GM12878 (cell line): ENCODE data around the gene CYB5R2. TPM values are rescaled to one million over a fixed set of nuclear protein-coding genes. Genes with fewer than 3 reads are reported as not detected.

Source experiments
- ATAC-seq: fragments of 200-7000 bp; cut with Tn5 transposase; 3 replicates; pipeline ENCODE4 v1.9.1; 2020; ENCODE audit warnings: mild to moderate bottlenecking, moderate library complexity
- BruUV-seq: library from RNA; stranded (reverse); fragments of 400-500 nt; replicated peaks from 2 replicates; lab custom pipeline; 2021; lab: Mats Ljungman, UMichigan
- CTCF ChIA-PET: fragments of 300-600 bp; sonication (Branson Sonifier 250); formaldehyde crosslinking; extraction: SDS; loops from one replicate; lab custom pipeline; 2021; ENCODE audit warnings: inconsistent platforms; lab: Yijun Ruan, JAX
- POLR2A ChIA-PET: fragments of 350-600 bp; formaldehyde crosslinking; extraction: SDS; loops from one replicate; lab custom pipeline; 2021; ENCODE audit warnings: inconsistent platforms; lab: Charles Lee
- RAD21 ChIA-PET: fragments of 300-600 bp; sonication (Branson Sonifier 250); formaldehyde crosslinking; loops from one replicate; lab custom pipeline; 2023; ENCODE audit warnings: antibody characterized with exemption; ENCODE audit not compliant: unreplicated experiment; lab: Charles Lee
- SMC1A ChIA-PET: fragments of 300-600 bp; sonication (Branson Sonifier 250); formaldehyde crosslinking; loops from one replicate; lab custom pipeline; 2023; ENCODE audit not compliant: unreplicated experiment, uncharacterized antibody; lab: Charles Lee
- DNase-seq: peaks from one replicate; pipeline ENCODE4 v3.0.0-alpha.2; 2011; ENCODE audit warnings: low read depth, low spot score
- FAIRE-seq: peaks from 3 replicates; lab custom pipeline; 2011; peaks lifted over from hg19 to GRCh38; lab: Jason Lieb, UNC
- H2AFZ ChIP-seq: 2 replicates; pipeline ENCODE4 v1.6.0; 2011; ENCODE audit warnings: low read depth, low read length, control low read depth; ENCODE audit not compliant: control insufficient read depth
- H3K27ac ChIP-seq: 2 replicates; pipeline ENCODE4 v1.5.1; 2011; ENCODE audit warnings: control low read depth; ENCODE audit not compliant: control insufficient read depth, insufficient read depth
- H3K27me3 ChIP-seq, 2 experiments: replicated peaks in 1 of 2; 2 replicates each; pipeline versions ENCODE4 v1.6.0 to v1.6.1; 2011; ENCODE audit warnings: low read length in 1 of 2; ENCODE audit not compliant: control insufficient read depth in 2 of 2, insufficient read depth in 2 of 2
- H3K36me3 ChIP-seq, 2 experiments: 2 replicates each; pipeline ENCODE4 v1.5.1; 2011; ENCODE audit warnings: low read length in 1 of 2; ENCODE audit not compliant: control insufficient read depth in 2 of 2, insufficient read depth in 2 of 2
- H3K4me1 ChIP-seq: 2 replicates; pipeline ENCODE4 v1.6.1; 2011; ENCODE audit warnings: mild to moderate bottlenecking, low read length, moderate library complexity, mixed read lengths; ENCODE audit not compliant: control insufficient read depth, insufficient read depth
- H3K4me2 ChIP-seq: 2 replicates; pipeline ENCODE4 v1.6.0; 2011; ENCODE audit warnings: control low read depth; ENCODE audit not compliant: control insufficient read depth, insufficient read depth
- H3K4me3 ChIP-seq: fragments of 200-600 bp; sonication (generic); 2 replicates; pipeline ENCODE4 v1.5.1; 2016
- H3K79me2 ChIP-seq: 2 replicates; pipeline ENCODE4 v1.6.0; 2011; ENCODE audit warnings: low read length; ENCODE audit not compliant: control insufficient read depth, insufficient read depth
- H3K9ac ChIP-seq: 2 replicates; pipeline ENCODE4 v1.8.0; 2011; ENCODE audit warnings: low read length, control low read depth, mixed read lengths; ENCODE audit not compliant: control insufficient read depth, insufficient read depth
- H3K9me3 ChIP-seq: replicated peaks from 3 replicates; pipeline ENCODE4 v1.5.1; 2011; ENCODE audit warnings: mild to moderate bottlenecking, low read length; ENCODE audit not compliant: control insufficient read depth, insufficient read depth
- H4K20me1 ChIP-seq: 2 replicates; pipeline ENCODE4 v1.6.0; 2011; ENCODE audit not compliant: control insufficient read depth, insufficient read depth
- BACH1 ChIP-seq: fragments of 450-650 bp; IDR thresholded peaks from 2 replicates; pipeline ENCODE4 v1.6.1; 2017; ENCODE audit warnings: mild to moderate bottlenecking, borderline replicate concordance
- BRCA1 ChIP-seq: IDR thresholded peaks from 2 replicates; pipeline ENCODE4 v1.6.1; 2011; ENCODE audit warnings: low read depth, low read length, improper control_type of control experiment
- CBX5 ChIP-seq: sonication (generic); IDR thresholded peaks from 2 replicates; pipeline ENCODE4 v1.6.1; 2016; ENCODE audit warnings: low read depth, moderate library complexity, mild to moderate bottlenecking, inconsistent platforms
- E2F4 ChIP-seq: IDR thresholded peaks from 2 replicates; pipeline ENCODE4 v1.6.1; 2012; ENCODE audit warnings: low read depth, low read length, improper control_type of control experiment
- ETV6 ChIP-seq, 2 experiments: fragments of 450-650 bp in 1 of 2; IDR thresholded peaks in 1 of 2; conservative IDR thresholded peaks in 1 of 2; 2 replicates each; pipeline ENCODE4 v1.6.1; 2014; ENCODE audit warnings: antibody characterized with exemption in 1 of 2, borderline replicate concordance in 1 of 2, low read depth in 1 of 2, mild to moderate bottlenecking in 1 of 2, moderate library complexity in 1 of 2
- EZH2 ChIP-seq: IDR thresholded peaks from 2 replicates; pipeline ENCODE4 v1.6.1; 2012; ENCODE audit warnings: low read depth, mild to moderate bottlenecking, control low read depth, inconsistent platforms, low read length, borderline replicate concordance; ENCODE audit not compliant: control insufficient read depth
- JUND ChIP-seq: IDR thresholded peaks from 2 replicates; pipeline ENCODE4 v1.6.1; 2012; ENCODE audit warnings: low read depth, mild to moderate bottlenecking, low read length, improper control_type of control experiment, moderate library complexity
- MYC ChIP-seq: IDR thresholded peaks from 2 replicates; pipeline ENCODE4 v1.6.1; 2011; ENCODE audit warnings: mild to moderate bottlenecking, low read length, moderate library complexity, inconsistent platforms; ENCODE audit not compliant: insufficient read depth, insufficient replicate concordance, insufficient read length, severe bottlenecking
- RAD21 ChIP-seq: IDR thresholded peaks from 2 replicates; pipeline ENCODE4 v1.6.1; 2011; ENCODE audit warnings: mild to moderate bottlenecking, low read depth, low read length, moderate library complexity; ENCODE audit not compliant: insufficient read depth
- STAT3 ChIP-seq: IDR thresholded peaks from 2 replicates; pipeline ENCODE4 v1.6.1; 2011; ENCODE audit warnings: low read depth, low read length, improper control_type of control experiment
- ZSCAN29 ChIP-seq: fragments of 450-650 bp; IDR thresholded peaks from 2 replicates; pipeline ENCODE4 v1.6.1; 2017; ENCODE audit warnings: mild to moderate bottlenecking, moderate library complexity
- WGBS: methylation state at CpG from one replicate; pipeline ENCODE4 v1.1.6; 2016; ENCODE audit warnings: low lambda C conversion rate; ENCODE audit not compliant: insufficient replicate concordance, insufficient coverage; ENCODE audit errors: missing lambda C conversion rate; 5-methylcytosine and 5-hydroxymethylcytosine counted together
- in situ Hi-C: fragments of 300-500 bp; cut with MboI; formaldehyde crosslinking; loops from 9 replicates; pipeline ENCODE4 v1.14.3; 2018; ENCODE audit warnings: mixed read lengths
- intact Hi-C: fragments of 100-400 bp; cut with micrococcal nuclease; formaldehyde crosslinking; loops from one replicate; pipeline ENCODE4 v1.14.2; 2022; ENCODE audit not compliant: unreplicated experiment
- polyA plus RNA-seq, 11 experiments: library from polyadenylated mRNA; depleted of rRNA in 4 of 11; unstranded in 6 of 11; stranded (reverse) in 5 of 11; fragments of >200 nt; fragmentation: Nextera tagmentation in 4 of 11; fragmentation: Illumina TruSeq in 1 of 11; extraction: Ambion mirVana in 4 of 11; extraction: Trizol in 1 of 11; gene quantifications; 1 replicate in 1 of 11; 2 replicates in 10 of 11; pipeline versions ENCODE4 v1.2.1 to v1.2.3, GENCODE V29; 2011 to 2016; ENCODE audit warnings: inconsistent platforms in 2 of 11, missing spikeins in 2 of 11, low read depth in 1 of 11
- total RNA-seq, 4 experiments: library from RNA; depleted of rRNA in 3 of 4; stranded (reverse); fragments of >200 nt in 3 of 4; fragmentation: Illumina TruSeq in 1 of 4; extraction: Trizol in 1 of 4; gene quantifications; 2 replicates each; pipeline versions ENCODE4 v1.2.1 to v1.2.3, GENCODE V29; 2013 to 2021
- TF ChIP-seq, protein P1 (sequence below): fragments of 450-650 bp; IDR thresholded peaks from 2 replicates; pipeline ENCODE4 v1.6.1; 2016; ENCODE audit warnings: mild to moderate bottlenecking
- TF ChIP-seq, protein P2 (sequence below): IDR thresholded peaks from 2 replicates; pipeline ENCODE4 v1.6.1; 2012; ENCODE audit warnings: low read depth, low read length, improper control_type of control experiment

The CYB5R2 gene
- total and polyA plus RNA-seq, 10 of the 15 experiments (the other 5 are each of a cell fraction or from before 2014, with no cell fraction given), result 21.0 to 111 (median 70.4) TPM

DNA sequence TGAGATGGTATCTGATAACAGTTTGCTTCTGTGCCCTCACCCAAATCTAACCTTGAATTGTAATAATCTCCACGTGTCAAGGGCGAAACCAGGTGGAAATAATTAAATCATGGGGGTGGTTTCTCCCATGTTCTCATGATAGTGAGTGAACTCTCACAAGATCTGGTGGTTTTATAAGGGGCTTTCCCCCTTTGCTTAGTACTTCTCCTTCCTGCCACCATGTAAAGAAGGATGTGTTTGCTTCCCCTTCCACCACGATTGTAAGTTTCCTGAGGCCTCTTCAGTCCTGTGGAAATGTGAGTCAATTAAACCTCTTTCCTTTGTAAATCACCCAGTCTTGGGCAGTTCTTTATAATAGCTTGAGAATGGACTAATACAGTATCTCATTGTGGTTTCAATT, 41.5 kb upstream of the CYB5R2 start:
- Histone ChIP-seq H3K79me2 (no peaks in the 10 kb centered on the region), H3K4me2 (no peak overlapping the region), H2AFZ (no peak overlapping the region), H3K4me1 (no peaks in the 10 kb centered on the region), H3K9me3 (no peaks in the 10 kb centered on the region), H3K27ac (no peak overlapping the region), H3K27me3 (no peaks in the 10 kb centered on the region), H4K20me1 (no peaks in the 10 kb centered on the region), H3K4me3 (no peak overlapping the region), H3K36me3 (no peaks in the 10 kb centered on the region), H3K9ac (no peak overlapping the region)
- intact Hi-C loops (no loop called here), in situ Hi-C loops (no loop called here)
- ChIA-PET SMC1A (no interaction called here), POLR2A (no interaction called here), RAD21 (no interaction called here), CTCF (no interaction called here)
- no peak for DNase-seq
- FAIRE-seq, result no peak
- no peak for ATAC-seq
- no TSS peak for BruUV-seq
- WGBS, result 2% methylated on average over 3 of the region's 3 CpGs
- TF ChIP-seq BACH1, result no peak
- TF ChIP-seq STAT3, result no peak
- TF ChIP-seq EZH2, result no peak
- no peak for TF ChIP-seq JUND
- TF ChIP-seq, protein P1, sequence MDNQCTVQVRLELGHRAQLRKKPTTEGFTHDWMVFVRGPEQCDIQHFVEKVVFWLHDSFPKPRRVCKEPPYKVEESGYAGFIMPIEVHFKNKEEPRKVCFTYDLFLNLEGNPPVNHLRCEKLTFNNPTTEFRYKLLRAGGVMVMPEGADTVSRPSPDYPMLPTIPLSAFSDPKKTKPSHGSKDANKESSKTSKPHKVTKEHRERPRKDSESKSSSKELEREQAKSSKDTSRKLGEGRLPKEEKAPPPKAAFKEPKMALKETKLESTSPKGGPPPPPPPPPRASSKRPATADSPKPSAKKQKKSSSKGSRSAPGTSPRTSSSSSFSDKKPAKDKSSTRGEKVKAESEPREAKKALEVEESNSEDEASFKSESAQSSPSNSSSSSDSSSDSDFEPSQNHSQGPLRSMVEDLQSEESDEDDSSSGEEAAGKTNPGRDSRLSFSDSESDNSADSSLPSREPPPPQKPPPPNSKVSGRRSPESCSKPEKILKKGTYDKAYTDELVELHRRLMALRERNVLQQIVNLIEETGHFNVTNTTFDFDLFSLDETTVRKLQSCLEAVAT, result no peak
- no peak for TF ChIP-seq CBX5
- no peak for TF ChIP-seq E2F4
- no peak for TF ChIP-seq ETV6 (conservative IDR thresholded peaks at IDR 0.05 in 1 of 2, IDR thresholded peaks at IDR 0.05 in 1 of 2; ENCODE audit: borderline replicate concordance in 1 of 2, low read depth in 1 of 2)
- no peak for TF ChIP-seq BRCA1
- TF ChIP-seq MYC, result no peak
- TF ChIP-seq, protein P2, sequence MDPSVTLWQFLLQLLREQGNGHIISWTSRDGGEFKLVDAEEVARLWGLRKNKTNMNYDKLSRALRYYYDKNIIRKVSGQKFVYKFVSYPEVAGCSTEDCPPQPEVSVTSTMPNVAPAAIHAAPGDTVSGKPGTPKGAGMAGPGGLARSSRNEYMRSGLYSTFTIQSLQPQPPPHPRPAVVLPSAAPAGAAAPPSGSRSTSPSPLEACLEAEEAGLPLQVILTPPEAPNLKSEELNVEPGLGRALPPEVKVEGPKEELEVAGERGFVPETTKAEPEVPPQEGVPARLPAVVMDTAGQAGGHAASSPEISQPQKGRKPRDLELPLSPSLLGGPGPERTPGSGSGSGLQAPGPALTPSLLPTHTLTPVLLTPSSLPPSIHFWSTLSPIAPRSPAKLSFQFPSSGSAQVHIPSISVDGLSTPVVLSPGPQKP, result no peak
- no peak for TF ChIP-seq ZSCAN29
- no peak for TF ChIP-seq RAD21
